Upper lobe of right lung (tissue), 1 donor: ENCODE measurements around the gene VSX2. TPM values are rescaled to one million over a fixed set of nuclear protein-coding genes. Genes with fewer than 3 reads are reported as not detected.

ENCODE experiments used
- ATAC-seq: fragments of 200-7000 bp; cut with Tn5 transposase; one replicate; pipeline ENCODE4 v1.9.1; 2020; ENCODE audit warnings: mild to moderate bottlenecking, moderate library complexity
- DNase-seq: peaks from one replicate; pipeline ENCODE4 v3.0.0-alpha.2; 2020
- H3K27ac ChIP-seq: fragments of 200-600 bp; one replicate; pipeline ENCODE4 v1.8.0; 2022
- H3K27me3 ChIP-seq: fragments of 200-600 bp; one replicate; pipeline ENCODE4 v1.8.0; 2022; ENCODE audit warnings: mild to moderate bottlenecking
- H3K36me3 ChIP-seq: fragments of 200-600 bp; one replicate; pipeline ENCODE4 v1.8.0; 2022
- H3K4me1 ChIP-seq: fragments of 200-600 bp; one replicate; pipeline ENCODE4 v1.8.0; 2022
- H3K4me3 ChIP-seq: fragments of 200-600 bp; one replicate; pipeline ENCODE4 v1.8.0; 2022; ENCODE audit warnings: mild to moderate bottlenecking
- H3K9me3 ChIP-seq: fragments of 200-600 bp; one replicate; pipeline ENCODE4 v1.8.0; 2022
- CTCF ChIP-seq: fragments of 200-600 bp; IDR thresholded peaks from one replicate; pipeline ENCODE4 v1.8.0; 2022; ENCODE audit warnings: antibody characterized with exemption
- intact Hi-C: fragments of 100-400 bp; cut with DNase I; formaldehyde crosslinking; loops from one replicate; pipeline ENCODE4 v1.11.0; 2022
- total RNA-seq: library from RNA; stranded (reverse); fragmentation: NEBNext Ultra II Directional; extraction: Animal tissue kit (Norgen Biotek cat#: 25700); gene quantifications from one replicate; pipeline ENCODE4 v1.2.1, GENCODE V29; 2021
- donor health status: DM: no; HTN: yes; CAD: no; lungs with severe emphysema.

Gene VSX2
- total RNA-seq, 1 donor from 2014 or later: not detected

- intact Hi-C loops: no loop called here
- H3K36me3 ChIP-seq: peaks cover 88% of the 10 kb centered on the region
- no peak for DNase-seq
Measured at GRCh38 chr14:74293606-74294005, 54.4 kb downstream of the VSX2 start.

GRCh38 chr14:74296037-74296467, 56.8 kb downstream of the VSX2 start:
- H3K4me1 ChIP-seq: peaks cover 7% of the 10 kb centered on the region
- intact Hi-C loops: no loop called here

More at GRCh38 chr14:74293606-74294005, 54.4 kb downstream of the VSX2 start:
- Histone ChIP-seq H3K4me3 (no peak overlapping the region), H3K4me1 (peaks cover 3% of the 10 kb centered on the region), H3K27me3 (no peaks in the 10 kb centered on the region), H3K27ac (no peak overlapping the region), H3K9me3 (no peaks in the 10 kb centered on the region)
- no peak for ATAC-seq
- TF ChIP-seq CTCF: no peak

GRCh38 chr14:74297986-74298385, 58.7 kb downstream of the VSX2 start:
- Histone ChIP-seq H3K9me3 (no peaks in the 10 kb centered on the region), H3K4me1 (peaks cover 15% of the 10 kb centered on the region), H3K4me3 (no peak overlapping the region), H3K36me3 (peaks cover 51% of the 10 kb centered on the region), H3K27me3 (no peaks in the 10 kb centered on the region), H3K27ac (no peak overlapping the region)
- no peak for TF ChIP-seq CTCF
- intact Hi-C loops: no loop called here
- DNase-seq (no peak), ATAC-seq (no peak)

More at GRCh38 chr14:74296037-74296467, 56.8 kb downstream of the VSX2 start:
- ATAC-seq: no peak
- Histone ChIP-seq H3K9me3 (no peaks in the 10 kb centered on the region), H3K27me3 (no peaks in the 10 kb centered on the region), H3K4me3 (no peak overlapping the region), H3K36me3 (peaks cover 70% of the 10 kb centered on the region), H3K27ac (no peak overlapping the region)
- no peak for DNase-seq
- TF ChIP-seq CTCF: no peak

GRCh38 chr14:74299061-74299545, 59.9 kb downstream of the VSX2 start:
- Histone ChIP-seq H3K36me3 (peaks cover 42% of the 10 kb centered on the region), H3K27me3 (no peaks in the 10 kb centered on the region), H3K4me3 (no peak overlapping the region), H3K4me1 (peaks cover 18% of the 10 kb centered on the region), H3K27ac (peak overlapping the region; percentile 4), H3K9me3 (no peaks in the 10 kb centered on the region)
- ATAC-seq: no peak
- intact Hi-C loops: no loop called here
- no peak for TF ChIP-seq CTCF
- DNase-seq: no peak

GRCh38 chr14:74301594-74302151, 62.4 kb downstream of the VSX2 start:
- DNase-seq (no peak), ATAC-seq (no peak)
- Histone ChIP-seq H3K27me3 (no peaks in the 10 kb centered on the region), H3K4me1 (peaks cover 18% of the 10 kb centered on the region), H3K36me3 (peaks cover 22% of the 10 kb centered on the region), H3K27ac (peak overlapping the region; percentile 15), H3K4me3 (peak overlapping the region; percentile 79), H3K9me3 (no peaks in the 10 kb centered on the region)
- no peak for TF ChIP-seq CTCF
- intact Hi-C loops: no loop called here
